Fibroblast of villous mesenchyme (primary cell): ENCODE results near the gene DZIP3. TPM values are rescaled to one million over a fixed set of nuclear protein-coding genes. Genes with fewer than 3 reads are reported as not detected.

Experiments
- DNase-seq: peaks from one replicate; pipeline ENCODE4 v3.0.0-alpha.2; 2010; ENCODE audit warnings: low read depth
- H3K4me3 ChIP-seq: 2 replicates; pipeline ENCODE4 v1.5.1; 2011; ENCODE audit warnings: low read depth, mild to moderate bottlenecking, low read length
- CTCF ChIP-seq: IDR thresholded peaks from 2 replicates; pipeline ENCODE4 v1.5.1; 2012; ENCODE audit warnings: low read depth, mild to moderate bottlenecking, low read length; ENCODE audit not compliant: insufficient read depth
- total RNA-seq: library from RNA; depleted of rRNA; stranded (reverse); fragments of >200 nt; gene quantifications from 2 replicates; pipeline ENCODE4 v1.2.3, GENCODE V29; 2012

Gene DZIP3
- total RNA-seq, 1 donor, result 19.4 TPM

DNA sequence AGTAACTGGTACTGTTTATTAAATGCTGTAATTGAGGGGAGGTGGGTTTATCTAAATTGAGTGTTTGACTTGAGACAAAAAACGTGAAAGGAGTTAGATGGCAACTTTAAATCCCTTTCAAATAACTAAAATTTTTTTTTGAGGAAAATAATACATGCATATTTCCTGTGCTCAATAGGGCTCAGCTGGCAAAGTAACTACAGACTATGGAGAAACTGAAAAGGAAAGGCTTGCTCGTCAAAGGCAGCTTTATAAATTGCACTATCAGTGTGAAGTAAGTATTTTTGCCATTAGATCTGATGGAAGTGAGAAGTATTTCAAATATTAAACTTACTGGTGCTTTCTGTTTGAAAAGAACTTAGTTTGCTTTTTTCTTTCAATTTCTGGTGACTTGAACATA, 72.2 kb downstream of the DZIP3 start:
- TF ChIP-seq CTCF, result no peak
- no peak overlapping the region for H3K4me3 ChIP-seq
- DNase-seq, result no peak

- no peak overlapping the region for H3K4me3 ChIP-seq
- peak; percentile 70 for TF ChIP-seq CTCF
- peak; percentile 81 for DNase-seq
Measured at GRCh38 chr3:108662142-108662738, 72.7 kb downstream of the DZIP3 start.

DNA sequence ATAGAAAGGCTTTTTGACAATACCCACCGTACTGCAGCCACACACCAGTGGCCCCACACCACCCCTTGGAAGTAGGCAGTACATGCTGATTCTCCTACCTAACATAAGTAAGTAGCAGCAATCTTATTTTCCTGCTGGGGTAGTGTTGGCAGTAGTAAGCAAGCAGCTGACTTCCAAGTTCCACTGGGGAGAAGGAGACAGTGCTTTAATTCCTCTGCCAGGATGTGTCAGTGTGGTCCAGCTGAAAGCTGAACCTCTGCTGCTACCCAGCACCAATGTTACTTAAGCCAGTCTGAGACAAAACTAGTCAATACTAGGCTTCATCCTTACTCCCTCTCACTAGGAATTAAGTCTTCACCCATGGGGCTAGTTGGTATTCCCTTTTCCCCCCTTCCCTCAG, 74.7 kb downstream of the DZIP3 start:
- TF ChIP-seq CTCF, result no peak
- DNase-seq, result no peak
- no peak overlapping the region for H3K4me3 ChIP-seq

DNA sequence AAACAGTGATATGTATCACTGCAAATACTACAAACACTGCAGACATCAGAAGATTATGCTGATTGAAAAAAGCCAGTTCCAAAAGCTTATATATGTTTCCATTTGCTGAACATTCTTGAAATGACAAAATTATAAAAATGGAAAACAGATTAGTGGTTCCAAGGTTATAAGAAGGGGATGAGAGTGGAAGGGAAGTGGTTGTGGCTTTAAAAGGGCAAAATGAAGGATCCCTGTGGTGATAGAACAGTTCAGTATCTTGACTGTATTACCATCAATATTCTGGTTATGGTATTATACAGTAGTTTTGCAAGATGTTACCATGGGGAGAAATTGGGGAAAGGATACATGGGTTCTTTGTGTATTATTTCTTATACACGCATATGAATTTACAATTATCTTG, 77.8 kb downstream of the DZIP3 start:
- H3K4me3 ChIP-seq, result no peak overlapping the region
- TF ChIP-seq CTCF, result no peak
- DNase-seq, result no peak

GRCh38 chr3:108669208-108669607, 79.7 kb downstream of the DZIP3 start:
- H3K4me3 ChIP-seq, result no peak overlapping the region
- no peak for DNase-seq
- no peak for TF ChIP-seq CTCF

- DNase-seq, result no peak
- H3K4me3 ChIP-seq, result no peak overlapping the region
- no peak for TF ChIP-seq CTCF
Measured at GRCh38 chr3:108672701-108673100, 83.2 kb downstream of the DZIP3 start.
